Endodermal cell (in vitro differentiated cells): ENCODE data around the gene ATP2B2. TPM values are rescaled to one million over a fixed set of nuclear protein-coding genes. Genes with fewer than 3 reads are reported as not detected.

Experiments
- DNase-seq: peaks from one replicate; pipeline ENCODE4 v3.0.0-alpha.2; 2017
- H3K27ac ChIP-seq: 2 replicates; pipeline ENCODE4 v1.5.1; 2013; ENCODE audit warnings: mild to moderate bottlenecking, low read depth, low read length, moderate library complexity
- H3K27me3 ChIP-seq: 2 replicates; pipeline ENCODE4 v1.6.1; 2013; ENCODE audit warnings: mild to moderate bottlenecking, low read length, moderate library complexity; ENCODE audit not compliant: insufficient read depth, control insufficient read depth, poor library complexity, severe bottlenecking
- H3K36me3 ChIP-seq: 2 replicates; pipeline ENCODE4 v1.7.0; 2013; ENCODE audit warnings: mild to moderate bottlenecking, low read length, moderate library complexity; ENCODE audit not compliant: control insufficient read depth, insufficient read depth
- H3K4me1 ChIP-seq: one replicate; pipeline ENCODE4 v1.7.0; 2013; ENCODE audit warnings: low read length; ENCODE audit not compliant: control insufficient read depth, insufficient read depth
- H3K4me3 ChIP-seq: 2 replicates; pipeline ENCODE4 v1.5.1; 2013; ENCODE audit warnings: mild to moderate bottlenecking, low read length, moderate library complexity
- H3K9ac ChIP-seq: 2 replicates; pipeline ENCODE4 v1.6.1; 2013; ENCODE audit warnings: mild to moderate bottlenecking, low read length, moderate library complexity; ENCODE audit not compliant: poor library complexity, severe bottlenecking; ENCODE audit errors: extremely low read depth
- H3K9me3 ChIP-seq: 2 replicates; pipeline ENCODE4 v1.6.1; 2013; ENCODE audit warnings: mild to moderate bottlenecking, low read length, moderate library complexity; ENCODE audit not compliant: control insufficient read depth
- H3K27ac Mint-ChIP-seq: 2 replicates; pipeline ENCODE4 v1.8.0; 2020; ENCODE audit warnings: mixed read lengths
- H3K27me3 Mint-ChIP-seq: 2 replicates; pipeline ENCODE4 v1.8.0; 2021; ENCODE audit warnings: mild to moderate bottlenecking, mixed read lengths; ENCODE audit not compliant: insufficient read depth
- H3K36me3 Mint-ChIP-seq: 2 replicates; pipeline ENCODE4 v1.8.0; 2020; ENCODE audit warnings: low read depth, mixed read lengths
- H3K4me1 Mint-ChIP-seq: 2 replicates; pipeline ENCODE4 v1.8.0; 2020; ENCODE audit warnings: mixed read lengths
- H3K4me3 Mint-ChIP-seq: 2 replicates; pipeline ENCODE4 v1.8.0; 2020; ENCODE audit warnings: mild to moderate bottlenecking, moderate library complexity, mixed read lengths
- H3K9me3 Mint-ChIP-seq: 2 replicates; pipeline ENCODE4 v1.8.0; 2020; ENCODE audit warnings: mild to moderate bottlenecking, mixed read lengths
- WGBS, 2 experiments: methylation state at CpG; one replicate each; pipeline versions ENCODE4 v1.1.5 to v1.1.7; 2013; ENCODE audit warnings: missing lambda C conversion rate in 2 of 2, mixed read lengths in 1 of 2; ENCODE audit not compliant: insufficient coverage in 1 of 2, insufficient read length in 1 of 2; 5-methylcytosine and 5-hydroxymethylcytosine counted together
- total RNA-seq, 2 donors: library from RNA; stranded (reverse); fragmentation: NEBNext Ultra II Directional in 1 of 2; extraction: Animal tissue kit (Norgen Biotek cat#: 25700) in 1 of 2; gene quantifications; 2 replicates in 1 of 2; 3 replicates in 1 of 2; pipeline ENCODE4 v1.2.1, GENCODE V29; 2021
- TF ChIP-seq, protein P1 (sequence below): fragments of 200-600 bp; sonication (generic); conservative IDR thresholded peaks from 2 replicates; pipeline ENCODE4 v1.5.0; 2021; ENCODE audit warnings: antibody characterized with exemption, mild to moderate bottlenecking

The ATP2B2 gene
- total RNA-seq, 2 donors from 2014 or later = 0.09 TPM; not detected in 1

DNA sequence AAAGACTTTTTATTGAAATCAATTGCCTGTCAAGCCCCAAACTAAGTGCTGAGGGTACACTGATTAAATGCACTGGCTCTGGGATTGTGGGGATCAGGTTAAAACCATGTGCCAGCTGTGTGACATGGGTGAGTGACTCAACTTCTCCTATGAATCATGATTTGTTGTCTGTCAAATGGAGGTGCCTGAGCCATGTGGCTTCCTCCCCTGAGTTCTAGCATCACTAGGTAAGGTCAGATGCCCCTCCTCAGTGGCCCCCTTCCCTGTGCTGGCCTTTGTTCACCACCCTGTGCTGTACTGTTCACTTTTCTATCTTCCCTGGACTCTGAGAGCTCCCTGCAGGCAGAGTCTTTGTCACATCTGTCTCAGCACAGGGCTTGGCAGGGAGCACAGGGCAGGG, 43.6 kb upstream of the ATP2B2 start:
- Histone ChIP-seq H3K27ac (no peak overlapping the region), H3K9ac (no peak overlapping the region), H3K4me1 (peaks cover 10% of the 10 kb centered on the region), H3K4me3 (no peak overlapping the region), H3K9me3 (no peaks in the 10 kb centered on the region), H3K27me3 (no peaks in the 10 kb centered on the region), H3K36me3 (no peaks in the 10 kb centered on the region)
- Mint-ChIP-seq H3K4me1 (peaks cover 14% of the 10 kb centered on the region), H3K9me3 (peaks cover 2% of the 10 kb centered on the region), H3K4me3 (no peak overlapping the region), H3K27me3 (peaks cover 5% of the 10 kb centered on the region), H3K27ac (no peak overlapping the region), H3K36me3 (no peaks in the 10 kb centered on the region)
- TF ChIP-seq, protein P1, sequence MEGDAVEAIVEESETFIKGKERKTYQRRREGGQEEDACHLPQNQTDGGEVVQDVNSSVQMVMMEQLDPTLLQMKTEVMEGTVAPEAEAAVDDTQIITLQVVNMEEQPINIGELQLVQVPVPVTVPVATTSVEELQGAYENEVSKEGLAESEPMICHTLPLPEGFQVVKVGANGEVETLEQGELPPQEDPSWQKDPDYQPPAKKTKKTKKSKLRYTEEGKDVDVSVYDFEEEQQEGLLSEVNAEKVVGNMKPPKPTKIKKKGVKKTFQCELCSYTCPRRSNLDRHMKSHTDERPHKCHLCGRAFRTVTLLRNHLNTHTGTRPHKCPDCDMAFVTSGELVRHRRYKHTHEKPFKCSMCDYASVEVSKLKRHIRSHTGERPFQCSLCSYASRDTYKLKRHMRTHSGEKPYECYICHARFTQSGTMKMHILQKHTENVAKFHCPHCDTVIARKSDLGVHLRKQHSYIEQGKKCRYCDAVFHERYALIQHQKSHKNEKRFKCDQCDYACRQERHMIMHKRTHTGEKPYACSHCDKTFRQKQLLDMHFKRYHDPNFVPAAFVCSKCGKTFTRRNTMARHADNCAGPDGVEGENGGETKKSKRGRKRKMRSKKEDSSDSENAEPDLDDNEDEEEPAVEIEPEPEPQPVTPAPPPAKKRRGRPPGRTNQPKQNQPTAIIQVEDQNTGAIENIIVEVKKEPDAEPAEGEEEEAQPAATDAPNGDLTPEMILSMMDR = no peak
- DNase-seq = no peak

DNA sequence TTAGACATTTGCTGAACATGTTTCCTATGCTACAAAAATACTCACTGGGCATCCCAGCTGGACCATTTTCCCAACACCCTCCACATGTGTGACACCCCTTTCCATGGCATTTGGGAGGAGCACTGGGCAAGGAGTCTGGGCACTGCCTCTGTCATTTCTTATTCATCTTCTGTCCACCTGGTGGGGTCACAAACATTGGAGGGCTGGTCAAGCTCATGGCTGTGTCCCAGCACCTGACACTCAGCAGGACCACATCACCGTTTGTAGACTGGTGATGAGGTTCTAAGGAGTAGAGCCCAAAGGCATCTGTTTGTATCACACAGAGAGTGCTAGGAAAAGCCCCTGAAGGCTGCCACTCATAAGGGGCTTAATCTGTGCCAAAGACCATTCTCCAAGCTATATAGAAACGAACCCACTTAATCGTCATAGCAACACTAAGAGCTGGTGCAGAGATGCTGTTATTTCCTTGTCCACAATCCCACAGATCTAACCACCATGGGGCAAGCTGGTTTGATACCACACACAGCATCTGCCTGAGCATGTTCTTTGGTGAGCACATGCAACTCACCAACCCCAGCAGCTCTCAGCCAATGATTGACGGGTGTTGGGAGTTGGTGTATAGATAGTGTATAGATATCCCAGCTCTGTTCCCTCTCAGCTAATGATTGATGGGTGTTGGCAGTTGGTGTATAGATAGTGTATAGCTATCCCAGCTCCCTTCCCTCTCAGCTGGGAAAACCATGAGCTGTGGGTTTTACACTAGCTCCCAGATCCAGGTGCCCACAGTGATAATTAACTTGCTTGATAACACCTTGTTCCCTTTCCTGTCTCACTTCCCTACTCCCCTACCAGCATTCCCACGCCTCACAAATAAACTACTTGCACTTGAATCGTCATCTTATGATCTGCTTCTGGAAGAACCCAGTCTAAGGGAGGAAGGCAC, 42.7 kb upstream of the ATP2B2 start:
- Mint-ChIP-seq H3K4me1 (peaks cover 7% of the 10 kb centered on the region), H3K27me3 (peaks cover 5% of the 10 kb centered on the region), H3K9me3 (peaks cover 6% of the 10 kb centered on the region), H3K4me3 (no peak overlapping the region), H3K27ac (no peak overlapping the region), H3K36me3 (no peaks in the 10 kb centered on the region)
- DNase-seq = no peak
- H3K9me3 ChIP-seq = no peaks in the 10 kb centered on the region
- H3K4me3 ChIP-seq = no peak overlapping the region
- H3K27ac ChIP-seq = no peak overlapping the region
- H3K36me3 ChIP-seq = no peaks in the 10 kb centered on the region
- no peaks in the 10 kb centered on the region for H3K27me3 ChIP-seq
- no peak overlapping the region for H3K9ac ChIP-seq
- 71 to 74% methylated on average over 3 to 6 of the region's 6 CpGs for WGBS, 2 experiments
- H3K4me1 ChIP-seq = peaks cover 3% of the 10 kb centered on the region
- TF ChIP-seq, protein P1 = no peak

DNA sequence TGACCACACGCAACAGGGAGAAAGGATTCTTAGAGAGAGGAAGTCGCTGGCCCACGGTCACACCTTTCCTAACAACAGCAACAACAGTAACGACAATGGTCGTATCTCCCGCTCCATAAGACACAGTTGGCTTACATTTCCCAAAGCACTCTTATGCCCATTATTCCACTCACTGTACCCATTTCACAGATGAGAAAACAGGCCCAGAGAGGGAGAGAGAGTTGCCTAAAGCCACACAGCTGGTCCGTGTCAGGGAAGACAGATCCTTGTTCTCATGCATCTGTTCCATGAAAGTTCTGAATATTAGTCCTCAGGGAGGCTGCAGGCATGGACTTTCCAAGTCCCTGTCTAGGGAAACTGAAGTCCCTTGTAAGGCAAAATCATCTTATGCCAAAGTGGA, 42.0 kb upstream of the ATP2B2 start:
- no peak overlapping the region for H3K27ac Mint-ChIP-seq
- no peaks in the 10 kb centered on the region for H3K4me1 Mint-ChIP-seq
- H3K36me3 Mint-ChIP-seq = no peaks in the 10 kb centered on the region
- H3K27ac ChIP-seq = no peak overlapping the region
- no peaks in the 10 kb centered on the region for H3K36me3 ChIP-seq
- DNase-seq = peak; percentile 7
- no peak overlapping the region for H3K9ac ChIP-seq
- H3K4me1 ChIP-seq = no peaks in the 10 kb centered on the region
- no peak overlapping the region for H3K4me3 ChIP-seq
- 90 to 96% methylated on average over 2 to 7 of the region's 7 CpGs for WGBS, 2 experiments
- H3K9me3 ChIP-seq = no peaks in the 10 kb centered on the region
- H3K9me3 Mint-ChIP-seq = peaks cover 13% of the 10 kb centered on the region
- no peaks in the 10 kb centered on the region for H3K27me3 ChIP-seq
- peaks cover 5% of the 10 kb centered on the region for H3K27me3 Mint-ChIP-seq
- TF ChIP-seq, protein P1 = no peak
- no peak overlapping the region for H3K4me3 Mint-ChIP-seq
